VCaP (cell line): ENCODE data around the gene COL11A2.

Source experiments
- H3K27ac ChIP-seq: fragments of 450-650 bp; 2 replicates; pipeline ENCODE4 v1.5.1; 2017
- TF ChIP-seq, protein P1 (sequence below): fragments of 450-650 bp; conservative IDR thresholded peaks from 2 replicates; pipeline ENCODE4 v1.5.1; 2017; ENCODE audit warnings: mild to moderate bottlenecking, moderate library complexity

Gene COL11A2

DNA sequence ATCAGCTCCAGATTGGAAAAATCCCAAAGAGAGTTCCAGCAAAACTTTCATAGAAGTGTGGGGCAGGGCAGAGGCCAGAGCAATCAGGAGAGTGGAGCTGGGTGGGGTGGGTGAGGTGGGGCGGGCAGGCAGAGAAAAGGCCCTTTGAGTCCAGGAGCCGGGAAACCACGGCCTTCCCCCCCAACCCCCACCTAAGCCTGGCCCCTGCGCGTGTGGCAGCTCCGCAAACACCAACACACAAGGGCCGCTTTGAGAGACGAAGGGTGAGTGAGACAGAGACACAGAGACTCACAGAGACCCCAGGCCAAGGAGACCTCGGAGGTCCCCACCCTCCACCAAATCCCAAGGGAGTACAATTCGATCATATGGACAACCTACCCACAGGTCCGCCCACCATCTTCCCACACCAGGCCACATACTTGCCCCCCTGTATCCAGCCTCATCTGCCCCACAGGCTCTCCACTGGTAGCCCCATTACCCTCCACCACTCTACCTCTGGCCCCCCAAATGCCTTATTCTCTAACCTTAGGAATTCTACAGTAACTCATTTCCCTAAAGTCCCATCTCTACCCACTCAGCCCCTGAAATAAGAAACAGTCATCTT lies 1.7 kb downstream of the COL11A2 start:
- TF ChIP-seq, protein P1, sequence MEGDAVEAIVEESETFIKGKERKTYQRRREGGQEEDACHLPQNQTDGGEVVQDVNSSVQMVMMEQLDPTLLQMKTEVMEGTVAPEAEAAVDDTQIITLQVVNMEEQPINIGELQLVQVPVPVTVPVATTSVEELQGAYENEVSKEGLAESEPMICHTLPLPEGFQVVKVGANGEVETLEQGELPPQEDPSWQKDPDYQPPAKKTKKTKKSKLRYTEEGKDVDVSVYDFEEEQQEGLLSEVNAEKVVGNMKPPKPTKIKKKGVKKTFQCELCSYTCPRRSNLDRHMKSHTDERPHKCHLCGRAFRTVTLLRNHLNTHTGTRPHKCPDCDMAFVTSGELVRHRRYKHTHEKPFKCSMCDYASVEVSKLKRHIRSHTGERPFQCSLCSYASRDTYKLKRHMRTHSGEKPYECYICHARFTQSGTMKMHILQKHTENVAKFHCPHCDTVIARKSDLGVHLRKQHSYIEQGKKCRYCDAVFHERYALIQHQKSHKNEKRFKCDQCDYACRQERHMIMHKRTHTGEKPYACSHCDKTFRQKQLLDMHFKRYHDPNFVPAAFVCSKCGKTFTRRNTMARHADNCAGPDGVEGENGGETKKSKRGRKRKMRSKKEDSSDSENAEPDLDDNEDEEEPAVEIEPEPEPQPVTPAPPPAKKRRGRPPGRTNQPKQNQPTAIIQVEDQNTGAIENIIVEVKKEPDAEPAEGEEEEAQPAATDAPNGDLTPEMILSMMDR = no peak

DNA sequence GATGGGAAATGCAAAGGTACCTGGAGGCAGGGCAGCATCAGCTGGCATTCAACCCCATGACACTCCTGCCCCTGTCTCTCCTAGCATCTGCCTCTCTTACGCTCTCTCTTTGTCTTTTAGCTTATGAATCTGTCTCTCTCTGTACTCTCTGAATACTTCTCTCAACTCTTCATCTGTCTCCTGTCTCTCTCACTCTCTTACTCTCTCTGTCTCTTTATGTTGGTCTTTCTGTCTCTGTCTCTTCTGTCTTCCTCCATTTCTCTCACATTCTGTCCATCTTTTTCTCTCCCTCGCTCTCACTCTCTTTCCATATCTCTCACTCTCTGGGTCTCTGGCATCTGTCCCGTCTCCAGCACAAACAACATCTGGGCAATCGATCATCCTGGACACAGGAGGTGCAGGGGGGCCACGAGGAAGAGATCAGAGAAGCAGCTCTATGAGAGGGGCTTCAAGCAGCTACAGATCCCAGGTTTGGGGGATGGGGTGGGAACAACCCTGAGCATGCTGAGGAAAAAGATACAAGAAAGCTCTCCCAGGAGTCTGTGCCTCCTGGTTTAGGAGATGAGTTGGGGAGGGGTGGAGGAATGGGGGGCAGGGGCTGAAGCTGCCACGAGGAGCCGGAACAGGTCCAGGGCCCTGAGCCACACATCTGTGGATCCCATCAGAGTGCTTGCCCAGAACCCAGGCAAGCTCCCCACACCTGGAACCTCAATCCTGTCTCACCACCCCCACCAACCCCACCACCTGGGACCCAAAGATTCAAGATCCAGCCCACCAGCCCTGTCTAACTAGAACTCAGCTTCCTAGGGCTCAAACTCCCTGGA lies 2.4 kb downstream of the COL11A2 start:
- no peak overlapping the region for H3K27ac ChIP-seq
- TF ChIP-seq, protein P1 = no peak

More for the DNA sequence above, 1.7 kb downstream of the COL11A2 start:
- H3K27ac ChIP-seq = no peak overlapping the region

DNA sequence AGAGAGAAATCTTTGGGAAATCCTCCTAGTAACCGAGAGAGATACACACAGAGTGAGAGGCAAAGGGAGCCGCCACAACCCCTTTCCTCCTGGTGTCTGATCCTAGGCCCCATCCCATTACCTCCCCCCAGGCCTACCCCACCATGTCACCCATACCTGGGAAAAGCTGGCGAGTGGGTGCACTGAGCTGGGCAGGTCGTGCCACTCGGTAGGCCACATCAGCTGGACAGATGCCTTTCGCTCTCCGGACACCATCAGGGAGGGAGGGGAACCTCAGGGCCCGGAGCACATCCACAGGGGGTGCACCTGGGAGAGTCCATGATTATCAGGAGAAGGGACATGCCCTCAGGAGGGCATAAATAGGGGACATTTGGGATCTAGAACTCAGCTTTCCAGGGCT lies 3.1 kb downstream of the COL11A2 start:
- TF ChIP-seq, protein P1 = no peak
- H3K27ac ChIP-seq = no peak overlapping the region

DNA sequence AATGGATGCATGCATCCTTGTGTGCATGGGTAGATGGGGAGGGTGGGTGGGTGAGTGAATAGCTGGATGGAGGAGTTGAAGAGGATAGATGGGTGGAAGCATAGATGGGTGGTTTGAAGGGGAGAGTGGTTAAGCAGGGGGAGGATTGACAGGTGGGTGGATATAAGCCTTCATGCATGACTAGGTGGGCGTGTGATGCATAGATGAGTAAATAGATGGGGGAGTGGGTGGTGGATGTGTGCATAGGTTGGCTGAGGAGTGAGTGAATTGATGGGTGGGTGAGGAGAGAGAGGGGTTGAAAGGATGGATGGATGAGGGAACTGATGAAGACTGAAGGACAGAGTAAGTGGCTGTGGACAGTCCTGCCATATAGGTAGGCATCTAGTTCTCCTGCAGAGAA lies 4.5 kb downstream of the COL11A2 start:
- no peak overlapping the region for H3K27ac ChIP-seq
- TF ChIP-seq, protein P1 = no peak

DNA sequence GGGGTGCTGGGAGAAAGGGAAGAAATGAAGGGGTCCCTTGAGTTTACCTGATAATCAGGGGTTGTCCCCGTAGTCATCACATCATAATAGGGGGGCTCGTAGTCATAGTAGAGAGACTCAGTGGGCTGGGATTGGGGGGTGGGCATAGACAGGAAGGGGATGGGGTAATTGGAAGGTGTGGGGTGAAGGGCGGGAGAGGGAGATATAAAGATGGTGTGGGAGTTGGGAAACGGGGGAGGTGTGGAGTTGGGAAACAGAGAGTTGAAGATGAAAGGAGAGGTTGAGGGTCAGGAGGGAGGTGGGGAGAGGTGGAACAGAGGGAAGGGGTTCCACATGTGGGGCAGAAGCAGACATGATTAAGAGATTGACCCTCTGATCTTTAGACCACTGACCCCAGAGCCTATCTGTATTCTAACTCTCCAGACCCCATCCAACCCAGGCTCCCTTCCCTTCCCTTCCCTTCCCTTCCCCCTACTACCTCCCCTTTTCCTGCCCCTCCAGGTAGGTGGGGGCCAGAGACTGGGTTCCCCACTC lies 6.5 kb downstream of the COL11A2 start:
- H3K27ac ChIP-seq = no peak overlapping the region
- TF ChIP-seq, protein P1 = no peak

DNA sequence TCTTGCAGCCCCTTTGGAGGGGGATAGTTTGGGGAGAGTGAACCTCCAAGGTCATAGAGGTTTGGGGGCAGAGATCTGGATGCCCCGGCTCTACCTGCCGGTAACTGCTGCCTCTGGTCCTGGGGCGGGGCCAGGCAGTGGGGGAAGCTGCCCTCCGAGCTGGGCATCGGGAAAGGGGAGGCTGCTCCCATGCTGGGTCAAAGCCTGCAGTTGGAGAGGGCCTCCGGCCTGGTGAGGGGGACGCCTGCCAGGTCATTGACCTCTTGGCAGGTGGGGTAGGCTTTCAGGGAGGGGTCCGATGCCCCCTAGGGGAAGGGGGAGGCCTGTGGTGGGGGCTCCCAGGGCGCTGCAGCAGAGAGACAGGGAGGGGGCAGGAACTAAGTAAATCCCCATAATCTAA lies 7.1 kb downstream of the COL11A2 start:
- TF ChIP-seq, protein P1 = no peak

DNA sequence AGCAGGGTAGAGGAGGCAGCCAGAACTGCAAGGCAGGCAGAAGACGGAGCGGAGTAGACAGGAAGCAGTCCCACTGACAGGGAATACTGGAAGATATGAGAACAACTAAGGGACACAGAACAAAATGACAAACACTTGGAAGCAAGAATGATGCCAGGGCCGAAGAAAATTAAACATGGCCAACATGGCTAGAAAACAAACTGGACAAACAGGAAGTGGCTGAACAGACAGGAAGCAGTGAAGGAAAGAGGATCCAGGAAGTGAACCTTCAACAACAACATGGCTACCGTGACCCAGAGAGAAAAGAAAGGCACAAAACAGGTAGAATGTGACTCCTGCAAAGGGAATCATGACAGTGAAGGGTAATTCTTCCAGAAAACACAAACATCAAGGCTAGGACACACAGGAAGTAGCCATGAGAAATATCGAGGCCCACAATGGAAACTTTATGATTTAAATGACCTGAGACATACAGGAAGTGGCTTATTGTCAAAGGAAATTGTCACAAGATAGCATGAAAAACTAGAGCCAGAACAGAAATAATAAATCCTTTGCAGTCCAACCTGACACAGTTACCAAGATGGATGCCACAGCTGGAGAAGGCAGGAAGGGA lies 9.1 kb downstream of the COL11A2 start:
- H3K27ac ChIP-seq = no peak overlapping the region
- TF ChIP-seq, protein P1 = no peak

More for the DNA sequence above, 7.1 kb downstream of the COL11A2 start:
- H3K27ac ChIP-seq = no peak overlapping the region
